Nephron (organoid): ENCODE results near the gene LAMTOR5.

ENCODE experiments used
- H3K27ac Mint-ChIP-seq, 3 experiments: 2 replicates each; pipeline ENCODE4 v1.8.0; 2020; ENCODE audit warnings: mixed read lengths in 3 of 3, mild to moderate bottlenecking in 2 of 3, moderate library complexity in 1 of 3
- H3K27me3 Mint-ChIP-seq: 2 replicates; pipeline ENCODE4 v1.8.0; 2021; ENCODE audit warnings: low read depth, mild to moderate bottlenecking, moderate library complexity, mixed read lengths
- H3K36me3 Mint-ChIP-seq: 2 replicates; pipeline ENCODE4 v1.8.0; 2020; ENCODE audit warnings: low read depth, mixed read lengths
- H3K4me1 Mint-ChIP-seq: 2 replicates; pipeline ENCODE4 v1.8.0; 2020; ENCODE audit warnings: mixed read lengths
- H3K4me3 Mint-ChIP-seq, 3 experiments: 2 replicates each; pipeline ENCODE4 v1.8.0; 2020; ENCODE audit warnings: mild to moderate bottlenecking in 3 of 3, mixed read lengths in 3 of 3, moderate library complexity in 2 of 3
- H3K9me3 Mint-ChIP-seq: 2 replicates; pipeline ENCODE4 v1.8.0; 2020; ENCODE audit warnings: mixed read lengths
- TF ChIP-seq, protein P1 (sequence below), 3 experiments: fragments of 200-600 bp; sonication (generic); IDR thresholded peaks; one replicate each; pipeline ENCODE4 v1.5.0; 2021; ENCODE audit warnings: antibody characterized with exemption in 3 of 3; ENCODE audit not compliant: unreplicated experiment in 3 of 3

LAMTOR5 gene

DNA sequence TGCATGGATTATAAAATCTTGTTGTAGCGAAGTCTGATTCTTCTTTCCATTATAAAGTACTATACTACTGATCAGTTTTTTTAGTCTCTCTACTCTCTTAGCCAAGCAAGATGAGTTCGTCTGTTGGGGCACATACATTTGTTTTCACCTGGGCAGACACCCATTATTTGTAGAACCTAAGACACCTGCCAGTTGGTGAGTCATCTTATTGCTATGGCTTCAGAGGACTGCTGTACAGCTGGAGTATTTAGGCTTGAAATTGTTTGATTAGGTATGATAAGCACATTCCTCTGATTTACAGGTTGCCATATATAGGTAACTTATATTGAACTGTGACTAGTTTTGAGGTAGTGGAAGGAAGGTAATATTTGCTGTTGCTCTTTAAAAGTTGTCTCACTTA is 51.1 kb downstream of the LAMTOR5 start:
- no peaks in the 10 kb centered on the region for H3K27me3 Mint-ChIP-seq
- H3K4me1 Mint-ChIP-seq = no peaks in the 10 kb centered on the region
- H3K36me3 Mint-ChIP-seq = peaks cover 24% of the 10 kb centered on the region
- H3K4me3 Mint-ChIP-seq = no peak overlapping the region
- H3K9me3 Mint-ChIP-seq = no peaks in the 10 kb centered on the region
- TF ChIP-seq, protein P1, sequence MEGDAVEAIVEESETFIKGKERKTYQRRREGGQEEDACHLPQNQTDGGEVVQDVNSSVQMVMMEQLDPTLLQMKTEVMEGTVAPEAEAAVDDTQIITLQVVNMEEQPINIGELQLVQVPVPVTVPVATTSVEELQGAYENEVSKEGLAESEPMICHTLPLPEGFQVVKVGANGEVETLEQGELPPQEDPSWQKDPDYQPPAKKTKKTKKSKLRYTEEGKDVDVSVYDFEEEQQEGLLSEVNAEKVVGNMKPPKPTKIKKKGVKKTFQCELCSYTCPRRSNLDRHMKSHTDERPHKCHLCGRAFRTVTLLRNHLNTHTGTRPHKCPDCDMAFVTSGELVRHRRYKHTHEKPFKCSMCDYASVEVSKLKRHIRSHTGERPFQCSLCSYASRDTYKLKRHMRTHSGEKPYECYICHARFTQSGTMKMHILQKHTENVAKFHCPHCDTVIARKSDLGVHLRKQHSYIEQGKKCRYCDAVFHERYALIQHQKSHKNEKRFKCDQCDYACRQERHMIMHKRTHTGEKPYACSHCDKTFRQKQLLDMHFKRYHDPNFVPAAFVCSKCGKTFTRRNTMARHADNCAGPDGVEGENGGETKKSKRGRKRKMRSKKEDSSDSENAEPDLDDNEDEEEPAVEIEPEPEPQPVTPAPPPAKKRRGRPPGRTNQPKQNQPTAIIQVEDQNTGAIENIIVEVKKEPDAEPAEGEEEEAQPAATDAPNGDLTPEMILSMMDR (IDR thresholded peaks at IDR 0.05; ENCODE audit: unreplicated experiment in 3 of 3) = no peak
- no peak overlapping the region for H3K27ac Mint-ChIP-seq

GRCh38 chr1:110355321-110355720 is 52.2 kb downstream of the LAMTOR5 start:
- peaks cover 18% of the 10 kb centered on the region for H3K36me3 Mint-ChIP-seq
- H3K27ac Mint-ChIP-seq = no peak overlapping the region
- no peak overlapping the region for H3K4me3 Mint-ChIP-seq
- peaks cover 5% of the 10 kb centered on the region for H3K4me1 Mint-ChIP-seq
- no peaks in the 10 kb centered on the region for H3K27me3 Mint-ChIP-seq
- TF ChIP-seq, protein P1 (IDR thresholded peaks at IDR 0.05; ENCODE audit: unreplicated experiment in 3 of 3) = no peak
- no peaks in the 10 kb centered on the region for H3K9me3 Mint-ChIP-seq
